DND-41 (cell line): ENCODE data around the gene PCBP4.

Source experiments
- CTCF ChIP-seq: IDR thresholded peaks from 2 replicates; pipeline ENCODE4 v1.5.1; 2012; ENCODE audit warnings: borderline replicate concordance, low read length, moderate library complexity, mild to moderate bottlenecking; ENCODE audit not compliant: poor library complexity, severe bottlenecking; ENCODE audit errors: extremely low read depth
- EZH2 ChIP-seq: IDR thresholded peaks from 3 replicates; pipeline ENCODE4 v1.6.1; 2012; ENCODE audit warnings: borderline replicate concordance, low read depth, mild to moderate bottlenecking, moderate library complexity, low read length, inconsistent platforms; ENCODE audit not compliant: severe bottlenecking

GRCh38 chr3:51946796-51947195, 20.5 kb downstream of the PCBP4 start:
- no peak for TF ChIP-seq EZH2
- no peak for TF ChIP-seq CTCF
